Measurements from ENCODE around the gene ADGRL2. TPM values are rescaled to one million over a fixed set of nuclear protein-coding genes. Genes with fewer than 3 reads are reported as not detected.

Gene ADGRL2
- polyA plus RNA-seq, 1 of the 3 experiments (the other 2 are of a cell fraction), result 40.3 TPM

- TF ChIP-seq USF1 (IDR thresholded peaks at IDR 0.05; ENCODE audit: borderline replicate concordance, low read depth), result no peak
- TF ChIP-seq TAF1 (IDR thresholded peaks at IDR 0.05; ENCODE audit: borderline replicate concordance, low read depth, low read length), result no peak
- TF ChIP-seq CHD2 (IDR thresholded peaks at IDR 0.05; ENCODE audit: low read length, partially characterized antibody), result no peak
- TF ChIP-seq POLR2AphosphoS5 (IDR thresholded peaks at IDR 0.05; ENCODE audit: low read depth, low read length), result no peak
- TF ChIP-seq RXRA (IDR thresholded peaks at IDR 0.05; ENCODE audit: borderline replicate concordance, low read depth), result no peak
- TF ChIP-seq EZH2phosphoT487 (IDR thresholded peaks at IDR 0.05; ENCODE audit: borderline replicate concordance, low read depth), result no peak
- TF ChIP-seq TEAD4 (IDR thresholded peaks at IDR 0.05; ENCODE audit: borderline replicate concordance, insufficient read depth), result no peak
- TF ChIP-seq IRF3 (IDR thresholded peaks at IDR 0.05; ENCODE audit: low read depth, low read length), result no peak
- TF ChIP-seq CTCF (IDR thresholded peaks at IDR 0.05), result no peak
- TF ChIP-seq RCOR1 (IDR thresholded peaks at IDR 0.05; ENCODE audit: low read length), result no peak
- TF ChIP-seq GABPA (IDR thresholded peaks at IDR 0.05; ENCODE audit: low read depth), result no peak
- no peak for TF ChIP-seq FOXM1 (IDR thresholded peaks at IDR 0.05; ENCODE audit: low read depth)
- no peak for TF ChIP-seq FOSL2 (IDR thresholded peaks at IDR 0.05; ENCODE audit: borderline replicate concordance, low read depth)
- no peak for TF ChIP-seq EP300 (IDR thresholded peaks at IDR 0.05; ENCODE audit: borderline replicate concordance in 1 of 2, low read depth in 1 of 2, low read length in 1 of 2)
Observed at GRCh38 chr1:81847063-81847462, 46.3 kb downstream of the ADGRL2 start (continued).

GRCh38 chr1:81848880-81849682 is 48.3 kb downstream of the ADGRL2 start:
- H3K4me3 ChIP-seq (ENCODE audit: low read depth in 2 of 2, low read length in 1 of 2), result no peak overlapping the region
- WGBS (ENCODE audit: low lambda C conversion rate), result 91% methylated on average over 5 of the region's 5 CpGs
- H3K9ac ChIP-seq, result no peak overlapping the region
- H4K20me1 ChIP-seq (ENCODE audit: insufficient read depth), result no peaks in the 10 kb centered on the region; the same call in 1 of the 2 replicates
- POLR2A ChIA-PET, result interaction anchor here (0.6 kb wide), 1 partner anchor 48 kb away, joined by 3 read pairs; no protein-coding TSS in a partner anchor
- H3K79me2 ChIP-seq (ENCODE audit: insufficient read depth), result peaks cover 41% of the 10 kb centered on the region
- peaks cover 22 to 29% of the 10 kb centered on the region in 2 experiments for H3K36me3 ChIP-seq (replicated peaks in 1 of 2; ENCODE audit: control insufficient read depth in 1 of 2, insufficient read depth in 2 of 2, low read length in 1 of 2)
- CTCF ChIA-PET, result no interaction called here
- no peaks in the 10 kb centered on the region; the same call in 1 of the 2 replicates for H3K9me2 ChIP-seq
- H3K4me1 ChIP-seq (ENCODE audit: control insufficient read depth in 1 of 2, insufficient read depth in 2 of 2, low read depth in 1 of 2, low read length in 1 of 2), result peaks cover 0 to 3% of the 10 kb centered on the region in 2 experiments; a peak in 2 of 4 replicates
- H3K27ac ChIP-seq (ENCODE audit: low read depth in 2 of 2, low read length in 1 of 2), result no peak overlapping the region; a peak in 1 of 4 replicates
- no peaks in the 10 kb centered on the region for H3K9me3 ChIP-seq
- DNase-seq, result no peak
- peaks cover 11% of the 10 kb centered on the region for H3F3A ChIP-seq (replicated peaks; ENCODE audit: insufficient read depth)
- H3K27me3 ChIP-seq (ENCODE audit: insufficient read depth), result no peaks in the 10 kb centered on the region
- H3K4me2 ChIP-seq, result no peak overlapping the region
- no peak overlapping the region for H2AFZ ChIP-seq (ENCODE audit: low read depth)
- TF ChIP-seq SMC3 (IDR thresholded peaks at IDR 0.05; ENCODE audit: low read depth, low read length) (no peak), EP300 (IDR thresholded peaks at IDR 0.05; ENCODE audit: borderline replicate concordance in 1 of 2, low read depth in 1 of 2, low read length in 1 of 2) (no peak), YY1 (IDR thresholded peaks at IDR 0.05; ENCODE audit: low read depth) (no peak), RAD21 (IDR thresholded peaks at IDR 0.05; ENCODE audit: low read length) (no peak), EZH2phosphoT487 (IDR thresholded peaks at IDR 0.05; ENCODE audit: borderline replicate concordance, low read depth) (no peak), CTCF (IDR thresholded peaks at IDR 0.05) (no peak), TEAD4 (IDR thresholded peaks at IDR 0.05; ENCODE audit: borderline replicate concordance, insufficient read depth) (no peak), GATA2 (CRISPR knock-in tag; IDR thresholded peaks at IDR 0.05) (no peak), FOSL2 (IDR thresholded peaks at IDR 0.05; ENCODE audit: borderline replicate concordance, low read depth) (no peak), USF2 (IDR thresholded peaks at IDR 0.05; ENCODE audit: borderline replicate concordance, low read depth, low read length) (no peak), JUND (IDR thresholded peaks at IDR 0.05) (no peak)

Data from SK-N-SH (cell line).